DMS153 (cell line): ENCODE data around the gene GSK3A.
"Not testable (repeated sequence)": the region's sequence is repeated elsewhere in the genome, so short reads cannot be mapped to it uniquely, and the experiment has no call there.

ENCODE experiments used
- DNase-seq: peaks from one replicate; lab custom pipeline; 2025; lab: John Stamatoyannopoulos, UW

Gene GSK3A

GRCh38 chr19:42268142-42268703, 25.8 kb upstream of the GSK3A start:
- peak; percentile 99 for DNase-seq

GRCh38 chr19:42267644-42268141, 25.3 kb upstream of the GSK3A start:
- DNase-seq: no peak

GRCh38 chr19:42266928-42267603, 24.7 kb upstream of the GSK3A start:
- DNase-seq: not testable (repeated sequence)

GRCh38 chr19:42266105-42266504, 23.7 kb upstream of the GSK3A start:
- not testable (repeated sequence) for DNase-seq

GRCh38 chr19:42261763-42262162, 19.4 kb upstream of the GSK3A start:
- no peak for DNase-seq

GRCh38 chr19:42257842-42258241, 15.4 kb upstream of the GSK3A start:
- DNase-seq: not testable (repeated sequence)

GRCh38 chr19:42255766-42256745, 13.7 kb upstream of the GSK3A start:
- DNase-seq: peak; percentile 43

GRCh38 chr19:42254850-42255765, 12.7 kb upstream of the GSK3A start, which contains the start of gene ERF:
TSS of gene ERF (minus strand) at chr19:42255128. CDS start at chr19:42254999, 129 bp downstream.
- peak; percentile 70 for DNase-seq

GRCh38 chr19:42254089-42254849, 11.9 kb upstream of the GSK3A start:
- DNase-seq: no peak

- DNase-seq: no peak
Measured at GRCh38 chr19:42253245-42254088, 11.1 kb upstream of the GSK3A start.

- DNase-seq: no peak
Measured at GRCh38 chr19:42252365-42253244, 10.2 kb upstream of the GSK3A start.

GRCh38 chr19:42251572-42252358, 9.4 kb upstream of the GSK3A start:
- DNase-seq: no peak

- DNase-seq: no peak
Measured at GRCh38 chr19:42250666-42251531, 8.5 kb upstream of the GSK3A start.

- DNase-seq: no peak
Measured at GRCh38 chr19:42250183-42250665, 7.8 kb upstream of the GSK3A start.

GRCh38 chr19:42249769-42250168, 7.4 kb upstream of the GSK3A start:
- no peak for DNase-seq

- no peak for DNase-seq
Measured at GRCh38 chr19:42249149-42249750, 6.8 kb upstream of the GSK3A start.
